GM12864 (cell line): Measurements from ENCODE around the gene WLS.
"Not testable (repeated sequence)": the region's sequence is repeated elsewhere in the genome, so short reads cannot be mapped to it uniquely, and the experiment has no call there.

Experiments
- DNase-seq: peaks from one replicate; pipeline ENCODE4 v3.0.0-alpha.2; 2011; ENCODE audit warnings: low read depth
- H3K4me3 ChIP-seq: 2 replicates; pipeline ENCODE4 v1.5.1; 2011; ENCODE audit warnings: mild to moderate bottlenecking, low read depth, low read length, control low read depth
- TF ChIP-seq, protein P1 (sequence below): IDR thresholded peaks from 2 replicates; pipeline ENCODE4 v1.5.1; 2011; ENCODE audit warnings: low read depth, mild to moderate bottlenecking, moderate library complexity, low read length, control low read depth, inconsistent platforms; ENCODE audit errors: missing control alignments

The WLS gene

DNA sequence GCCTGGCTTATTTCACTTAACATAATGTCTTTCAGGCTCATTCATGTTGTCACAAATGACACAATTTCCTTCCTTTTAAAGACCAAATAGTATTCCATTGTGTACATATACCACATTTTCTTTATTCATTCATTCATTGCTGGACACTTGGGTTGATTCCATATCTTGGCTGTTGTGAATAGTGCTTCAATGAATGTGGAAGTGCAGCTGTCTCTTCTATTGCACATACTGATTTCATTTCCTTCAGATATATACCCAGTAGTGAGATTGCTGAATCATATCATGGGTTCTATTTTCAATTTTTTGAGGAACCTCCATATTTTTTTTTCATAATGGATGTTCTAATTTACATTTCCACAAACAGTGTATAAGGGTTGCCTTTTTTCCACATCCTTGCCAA lies 38.6 kb upstream of the WLS start:
- no peak for DNase-seq
- H3K4me3 ChIP-seq, result no peak overlapping the region
- TF ChIP-seq, protein P1, sequence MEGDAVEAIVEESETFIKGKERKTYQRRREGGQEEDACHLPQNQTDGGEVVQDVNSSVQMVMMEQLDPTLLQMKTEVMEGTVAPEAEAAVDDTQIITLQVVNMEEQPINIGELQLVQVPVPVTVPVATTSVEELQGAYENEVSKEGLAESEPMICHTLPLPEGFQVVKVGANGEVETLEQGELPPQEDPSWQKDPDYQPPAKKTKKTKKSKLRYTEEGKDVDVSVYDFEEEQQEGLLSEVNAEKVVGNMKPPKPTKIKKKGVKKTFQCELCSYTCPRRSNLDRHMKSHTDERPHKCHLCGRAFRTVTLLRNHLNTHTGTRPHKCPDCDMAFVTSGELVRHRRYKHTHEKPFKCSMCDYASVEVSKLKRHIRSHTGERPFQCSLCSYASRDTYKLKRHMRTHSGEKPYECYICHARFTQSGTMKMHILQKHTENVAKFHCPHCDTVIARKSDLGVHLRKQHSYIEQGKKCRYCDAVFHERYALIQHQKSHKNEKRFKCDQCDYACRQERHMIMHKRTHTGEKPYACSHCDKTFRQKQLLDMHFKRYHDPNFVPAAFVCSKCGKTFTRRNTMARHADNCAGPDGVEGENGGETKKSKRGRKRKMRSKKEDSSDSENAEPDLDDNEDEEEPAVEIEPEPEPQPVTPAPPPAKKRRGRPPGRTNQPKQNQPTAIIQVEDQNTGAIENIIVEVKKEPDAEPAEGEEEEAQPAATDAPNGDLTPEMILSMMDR, result no peak

DNA sequence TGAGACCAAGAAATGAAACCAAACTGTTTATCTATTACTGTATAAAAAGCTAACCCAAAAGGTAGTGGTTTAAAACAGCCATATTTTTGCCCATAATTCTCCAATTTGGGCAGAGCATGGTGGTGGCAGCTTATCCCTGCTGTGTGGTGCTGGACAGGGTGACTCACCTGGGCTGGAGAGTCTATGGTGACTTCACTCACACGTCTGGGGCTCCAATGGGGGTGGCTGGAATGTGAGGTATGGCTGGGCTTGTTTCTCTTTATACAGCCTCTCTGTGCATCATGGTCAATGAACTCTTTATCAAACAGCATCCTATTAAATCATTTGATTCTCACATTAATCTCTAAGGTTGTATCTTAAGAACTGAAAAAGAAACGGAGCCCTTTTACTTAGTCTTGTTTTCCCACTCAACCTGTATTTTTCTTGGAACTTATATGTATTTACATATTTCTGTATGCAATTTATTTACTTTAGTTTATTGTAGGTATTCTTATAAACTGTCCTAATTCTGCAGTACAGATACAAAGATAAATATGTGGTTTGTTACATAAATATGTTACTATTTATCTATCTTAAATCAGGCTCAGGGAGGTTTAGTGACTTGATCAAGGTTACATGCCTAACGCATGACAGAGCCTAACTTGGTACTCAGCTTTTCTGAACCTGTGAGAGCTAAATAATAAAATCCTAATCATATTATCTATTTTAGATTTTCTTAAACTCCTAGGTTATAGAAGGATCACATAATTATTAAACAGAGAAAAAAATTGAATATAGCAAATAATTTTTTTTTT lies 37.5 kb upstream of the WLS start:
- H3K4me3 ChIP-seq, result no peak overlapping the region
- TF ChIP-seq, protein P1, result no peak
- no peak for DNase-seq

DNA sequence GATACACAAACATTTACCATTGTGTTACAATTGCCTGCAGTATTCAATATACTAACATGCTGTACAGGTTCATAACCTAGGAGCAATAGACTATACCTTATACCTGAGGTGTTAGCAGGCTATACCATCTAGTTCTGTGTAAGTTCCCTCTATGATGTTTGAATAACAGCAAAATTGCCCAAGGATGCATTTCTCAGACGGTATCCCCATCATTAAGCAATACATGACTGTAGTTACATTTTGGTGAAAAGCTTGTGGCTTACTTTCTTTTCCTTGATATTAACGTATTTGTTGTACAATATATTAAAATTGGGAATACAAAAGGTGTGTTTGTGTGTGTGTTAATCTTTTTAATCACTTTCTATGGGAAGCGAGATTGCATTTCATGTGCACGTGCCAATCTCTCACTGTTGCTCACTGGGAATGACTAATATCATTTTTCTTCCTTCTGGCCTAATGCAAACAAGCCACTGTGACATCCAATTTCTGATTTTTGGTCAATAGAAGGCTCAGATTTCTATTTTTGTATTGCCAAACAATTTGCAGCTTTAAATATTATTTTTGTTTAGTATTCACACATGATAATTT lies 36.7 kb upstream of the WLS start:
- no peak overlapping the region for H3K4me3 ChIP-seq
- DNase-seq, result no peak
- TF ChIP-seq, protein P1, result no peak

DNA sequence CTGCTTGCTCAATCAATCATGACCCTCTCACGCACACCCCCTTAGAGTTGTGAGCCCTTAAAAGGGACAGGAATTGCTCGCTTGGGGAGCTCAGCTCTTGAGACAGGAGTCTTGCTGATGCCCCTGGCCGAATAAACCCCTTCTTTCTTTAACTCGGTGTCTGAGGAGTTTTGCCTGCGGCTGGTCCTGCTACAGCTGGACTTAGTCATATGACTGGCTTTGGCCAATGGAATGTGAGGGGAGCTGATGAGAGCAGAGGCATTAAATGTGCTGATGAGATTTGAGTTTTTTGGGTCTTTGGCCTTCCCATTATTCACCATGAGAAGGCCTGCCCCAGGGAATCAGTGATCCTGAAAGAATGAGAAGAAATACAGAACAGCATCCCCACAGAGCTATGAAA lies 24.5 kb upstream of the WLS start:
- not testable (repeated sequence) for H3K4me3 ChIP-seq, DNase-seq

DNA sequence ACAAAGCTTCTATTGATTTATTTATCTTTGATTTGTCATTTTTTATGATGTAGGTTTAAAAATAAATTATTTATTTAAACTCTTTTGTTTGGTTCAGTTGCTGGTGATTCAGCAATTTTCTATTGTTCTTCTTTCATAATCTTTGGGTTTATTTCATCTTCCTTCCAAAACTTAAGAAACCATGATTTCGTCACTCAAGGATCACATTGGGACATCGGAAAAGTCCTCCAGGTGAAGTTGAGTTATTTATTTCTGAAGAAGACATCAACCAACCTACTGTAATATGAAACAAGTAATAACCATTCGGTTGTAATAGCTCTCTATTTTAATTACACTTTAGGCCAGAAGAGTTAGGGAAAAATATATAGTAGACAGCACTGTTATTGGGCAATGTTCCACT lies 23.0 kb upstream of the WLS start:
- no peak overlapping the region for H3K4me3 ChIP-seq
- TF ChIP-seq, protein P1, result no peak
- no peak for DNase-seq

DNA sequence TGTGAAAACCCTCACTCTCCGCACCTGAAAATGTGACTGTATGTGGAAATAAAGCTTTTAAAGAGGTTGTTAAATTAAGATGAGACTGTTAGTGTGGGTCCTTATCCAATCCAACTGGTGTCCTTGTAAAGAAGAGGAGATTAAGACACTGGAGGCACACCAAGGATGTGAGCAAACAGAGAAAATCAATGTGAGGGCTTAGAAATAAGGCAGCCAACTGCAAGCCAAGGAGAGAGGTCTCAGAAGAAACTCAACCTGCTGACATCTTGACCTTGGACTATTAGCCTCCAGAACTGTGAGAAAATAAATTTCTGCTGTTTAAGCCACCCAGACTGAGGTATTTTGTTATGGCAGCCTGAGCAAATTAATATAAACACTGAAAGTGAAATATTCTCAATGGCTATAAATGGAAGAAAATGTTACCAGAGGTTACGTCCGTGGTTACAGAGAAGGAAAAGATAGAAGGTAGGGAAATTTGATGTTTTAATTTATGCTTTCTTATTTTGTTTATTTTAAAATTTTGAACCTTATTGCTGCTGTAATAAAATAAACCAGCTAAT lies 22.4 kb upstream of the WLS start:
- DNase-seq, result no peak
- no peak overlapping the region for H3K4me3 ChIP-seq
- TF ChIP-seq, protein P1, result no peak

DNA sequence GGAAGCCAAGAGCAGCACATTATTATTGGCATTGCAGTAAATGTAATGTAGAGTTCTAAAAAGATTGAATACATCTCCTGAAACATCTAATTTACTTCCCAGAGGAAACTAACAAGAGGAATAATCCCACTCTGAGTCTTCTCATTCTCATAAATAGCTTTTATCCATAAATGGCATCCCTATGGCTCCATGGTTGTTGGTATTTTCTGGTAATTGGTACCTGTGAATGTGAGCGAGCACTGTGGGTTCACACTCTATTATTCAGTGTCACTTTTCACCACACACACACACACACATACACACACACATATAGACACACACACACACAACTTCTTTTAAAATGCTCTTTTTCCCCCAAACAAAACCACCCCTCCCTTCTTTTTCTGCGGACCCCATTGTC lies 4.7 kb upstream of the WLS start:
- no peak for DNase-seq
- TF ChIP-seq, protein P1, result no peak
- no peak overlapping the region for H3K4me3 ChIP-seq
